ENCODE data around the gene SCGB3A2.
"Not testable (repeated sequence)": the region's sequence is repeated elsewhere in the genome, so short reads cannot be mapped to it uniquely, and the experiment has no call there.

The SCGB3A2 gene

DNA sequence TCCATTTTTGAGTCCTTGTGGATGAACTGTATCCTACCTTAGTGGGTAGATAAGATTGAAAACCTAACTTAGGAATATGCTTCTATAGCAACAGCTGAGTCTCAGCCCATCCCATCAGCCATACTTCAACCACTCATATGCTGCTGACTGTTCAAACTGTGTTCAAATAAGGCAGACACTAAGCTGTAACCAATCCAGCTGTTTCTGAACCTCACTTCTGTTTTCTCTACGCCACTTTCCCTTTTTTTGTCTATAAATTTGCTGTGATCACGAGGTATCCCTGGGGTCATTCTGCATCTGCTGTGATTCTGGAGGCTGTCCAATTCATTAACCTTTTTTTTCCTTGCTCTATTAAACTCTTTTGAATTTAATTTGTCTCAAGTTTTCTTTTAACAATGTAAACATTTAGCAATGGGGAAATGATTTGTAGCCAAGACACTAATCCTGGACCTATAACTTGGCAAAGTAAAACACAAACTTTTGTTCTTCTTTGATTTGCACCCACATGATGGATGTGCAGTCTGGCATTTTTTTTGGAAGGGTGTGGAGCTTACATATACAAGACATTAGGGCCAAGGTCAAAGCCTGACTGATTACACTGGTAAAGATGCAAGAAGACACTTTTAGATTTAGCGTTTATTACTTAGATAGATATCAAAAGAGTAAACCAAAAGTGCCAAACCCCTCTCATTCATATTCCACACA is 14.9 kb upstream of the SCGB3A2 start:
- no peaks in the 10 kb centered on the region for H3K9me3 ChIP-seq (ENCODE audit: control insufficient read depth, low read length)
- no peak overlapping the region for H3K4me3 ChIP-seq (ENCODE audit: extremely low read depth, insufficient read depth, low read length, poor library complexity, severe bottlenecking)
- H3K27ac ChIP-seq (ENCODE audit: low read depth, low read length, severe bottlenecking) = no peak overlapping the region

DNA sequence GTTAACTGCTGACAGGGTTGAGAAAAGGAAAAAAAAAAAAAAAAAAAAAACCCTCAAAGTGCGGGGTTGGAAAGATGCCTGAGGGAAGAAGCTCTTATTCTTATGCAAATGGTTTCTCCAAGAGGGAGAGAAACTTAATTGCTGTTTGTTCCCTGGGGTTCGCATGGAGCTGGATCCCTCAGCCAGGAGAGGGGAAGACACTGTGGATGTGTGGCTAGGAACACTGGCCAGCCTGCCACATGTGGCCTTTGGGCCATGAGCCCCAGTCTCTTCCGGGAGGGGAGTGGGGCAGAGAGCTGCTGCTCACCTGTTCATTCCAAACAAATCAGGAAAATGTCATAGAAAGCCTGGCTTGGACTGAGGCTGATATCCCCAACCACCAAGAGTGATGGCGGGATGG is 9.4 kb upstream of the SCGB3A2 start:
- H3K36me3 ChIP-seq (ENCODE audit: control insufficient read depth, insufficient read depth, low read length) = no peaks in the 10 kb centered on the region
- no peak overlapping the region for H3K4me3 ChIP-seq (ENCODE audit: extremely low read depth, insufficient read depth, low read length, poor library complexity, severe bottlenecking)
- no peak overlapping the region for H3K27ac ChIP-seq (ENCODE audit: low read depth, low read length, severe bottlenecking)
- WGBS, 2 experiments (ENCODE audit: insufficient coverage in 2 of 2) = 0 to 27% methylated on average over 2 of the region's 4 CpGs
- no peaks in the 10 kb centered on the region for H3K4me1 ChIP-seq (ENCODE audit: control insufficient read depth, insufficient read depth, low read length, poor library complexity, severe bottlenecking)
- H3K9me3 ChIP-seq (ENCODE audit: control insufficient read depth, low read length) = no peaks in the 10 kb centered on the region

More for the DNA sequence above, 14.9 kb upstream of the SCGB3A2 start:
- 83 to 89% methylated on average over 1 to 2 of the region's 3 CpGs for WGBS, 2 experiments (ENCODE audit: insufficient coverage in 2 of 2)
- Histone ChIP-seq H3K36me3 (ENCODE audit: control insufficient read depth, insufficient read depth, low read length) (no peaks in the 10 kb centered on the region), H3K4me1 (ENCODE audit: control insufficient read depth, insufficient read depth, low read length, poor library complexity, severe bottlenecking) (no peaks in the 10 kb centered on the region)

DNA sequence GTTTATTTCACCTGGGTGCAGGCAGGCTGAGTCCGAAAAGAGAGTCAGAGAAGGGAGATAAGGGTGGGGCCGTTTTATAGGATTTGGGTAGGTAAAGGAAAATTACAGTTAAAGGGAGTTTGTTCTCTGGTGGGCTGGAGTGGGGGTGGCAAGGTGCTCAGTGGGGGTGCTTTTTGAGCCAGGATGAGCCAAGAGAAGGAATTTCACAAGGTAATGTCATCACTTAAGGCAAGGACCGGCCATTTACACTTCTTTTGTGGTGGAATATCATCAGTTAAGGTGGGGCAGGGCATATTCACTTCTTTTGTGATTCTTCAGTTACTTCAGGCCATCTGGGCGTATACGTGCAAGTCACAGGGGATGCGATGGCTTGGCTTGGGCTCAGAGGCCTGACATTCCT is 8.6 kb upstream of the SCGB3A2 start:
- H3K4me3 ChIP-seq (ENCODE audit: extremely low read depth, insufficient read depth, low read length, poor library complexity, severe bottlenecking) = not testable (repeated sequence)

DNA sequence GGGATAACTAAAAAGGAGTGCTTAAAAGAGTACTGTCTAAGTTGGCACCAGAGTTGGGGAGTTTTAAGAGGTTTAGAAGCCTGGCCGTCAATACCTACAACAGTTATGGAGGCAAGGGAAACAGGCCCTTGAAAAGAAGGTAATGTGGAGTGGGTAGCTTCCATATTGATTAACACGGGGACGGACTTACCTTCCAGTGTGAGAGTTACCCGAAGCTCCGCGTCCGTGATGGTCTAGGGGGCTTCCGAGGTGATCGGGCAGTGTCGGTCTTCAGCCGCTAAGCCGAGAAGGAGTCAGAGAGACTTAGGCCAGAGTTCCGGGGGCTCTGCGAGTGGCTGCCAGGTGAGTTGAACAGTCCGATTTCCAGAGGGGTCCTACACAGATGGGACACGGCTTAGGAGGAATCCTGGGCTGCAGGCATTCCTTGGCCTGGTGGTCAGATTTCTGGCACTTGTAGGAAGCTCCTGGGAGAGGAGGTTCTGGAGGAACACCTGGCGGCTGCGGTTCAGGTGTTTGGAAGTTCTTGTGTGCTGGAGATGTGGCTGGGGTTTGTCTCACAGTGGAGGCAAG is 6.4 kb upstream of the SCGB3A2 start:
- not testable (repeated sequence) for H3K4me1 ChIP-seq (ENCODE audit: control insufficient read depth, insufficient read depth, low read length, poor library complexity, severe bottlenecking); H3K36me3 ChIP-seq (ENCODE audit: control insufficient read depth, insufficient read depth, low read length); H3K27ac ChIP-seq (ENCODE audit: low read depth, low read length, severe bottlenecking); H3K4me3 ChIP-seq (ENCODE audit: extremely low read depth, insufficient read depth, low read length, poor library complexity, severe bottlenecking); H3K9me3 ChIP-seq (ENCODE audit: control insufficient read depth, low read length)
- 14 to 23% methylated on average over 14 to 15 of the region's 18 CpGs for WGBS, 2 experiments (ENCODE audit: insufficient coverage in 2 of 2)

More for the DNA sequence above, 8.6 kb upstream of the SCGB3A2 start:
- H3K36me3 ChIP-seq (ENCODE audit: control insufficient read depth, insufficient read depth, low read length); H3K4me1 ChIP-seq (ENCODE audit: control insufficient read depth, insufficient read depth, low read length, poor library complexity, severe bottlenecking); H3K27ac ChIP-seq (ENCODE audit: low read depth, low read length, severe bottlenecking); H3K9me3 ChIP-seq (ENCODE audit: control insufficient read depth, low read length): not testable (repeated sequence)
- WGBS, 2 experiments (ENCODE audit: insufficient coverage in 2 of 2) = 17 to 49% methylated on average over 2 of the region's 6 CpGs

DNA sequence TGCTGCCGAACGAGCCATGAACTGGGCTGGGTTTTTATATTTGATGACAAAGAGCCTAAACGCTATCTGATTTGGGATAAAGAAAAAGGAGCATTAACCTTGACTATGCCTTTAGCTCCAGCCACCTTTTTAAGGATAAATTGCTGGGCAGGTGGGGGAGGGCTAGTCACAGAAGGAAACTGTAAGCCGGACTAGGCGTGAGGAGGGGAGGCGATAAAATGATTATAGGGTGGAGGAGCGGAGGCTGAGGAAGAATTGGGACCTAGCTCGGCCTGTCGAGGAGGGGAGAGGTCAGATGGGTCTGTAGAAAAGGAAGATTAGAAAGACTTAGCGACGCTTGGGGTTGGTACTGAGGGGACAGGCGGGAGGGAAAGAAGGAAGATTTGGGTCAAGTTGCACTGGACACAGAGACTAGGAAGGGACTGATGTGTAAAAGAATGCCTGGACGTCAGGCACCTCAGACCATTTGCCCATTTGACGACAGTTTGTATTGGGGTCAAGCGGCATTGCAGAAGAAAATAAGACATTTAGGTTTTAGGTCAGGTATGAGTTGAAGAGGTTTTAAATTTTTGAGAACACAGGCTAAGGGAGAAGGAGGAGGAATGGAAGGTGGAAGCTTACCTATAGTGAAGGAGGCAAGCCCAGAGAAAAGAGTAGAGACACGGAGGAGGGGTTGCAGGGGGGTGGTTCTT is 5.6 kb upstream of the SCGB3A2 start:
- not testable (repeated sequence) for H3K9me3 ChIP-seq (ENCODE audit: control insufficient read depth, low read length); H3K36me3 ChIP-seq (ENCODE audit: control insufficient read depth, insufficient read depth, low read length); H3K4me3 ChIP-seq (ENCODE audit: extremely low read depth, insufficient read depth, low read length, poor library complexity, severe bottlenecking); H3K4me1 ChIP-seq (ENCODE audit: control insufficient read depth, insufficient read depth, low read length, poor library complexity, severe bottlenecking); H3K27ac ChIP-seq (ENCODE audit: low read depth, low read length, severe bottlenecking)
- WGBS, 2 experiments (ENCODE audit: insufficient coverage in 2 of 2) = 13 to 20% methylated on average over 8 to 11 of the region's 16 CpGs

DNA sequence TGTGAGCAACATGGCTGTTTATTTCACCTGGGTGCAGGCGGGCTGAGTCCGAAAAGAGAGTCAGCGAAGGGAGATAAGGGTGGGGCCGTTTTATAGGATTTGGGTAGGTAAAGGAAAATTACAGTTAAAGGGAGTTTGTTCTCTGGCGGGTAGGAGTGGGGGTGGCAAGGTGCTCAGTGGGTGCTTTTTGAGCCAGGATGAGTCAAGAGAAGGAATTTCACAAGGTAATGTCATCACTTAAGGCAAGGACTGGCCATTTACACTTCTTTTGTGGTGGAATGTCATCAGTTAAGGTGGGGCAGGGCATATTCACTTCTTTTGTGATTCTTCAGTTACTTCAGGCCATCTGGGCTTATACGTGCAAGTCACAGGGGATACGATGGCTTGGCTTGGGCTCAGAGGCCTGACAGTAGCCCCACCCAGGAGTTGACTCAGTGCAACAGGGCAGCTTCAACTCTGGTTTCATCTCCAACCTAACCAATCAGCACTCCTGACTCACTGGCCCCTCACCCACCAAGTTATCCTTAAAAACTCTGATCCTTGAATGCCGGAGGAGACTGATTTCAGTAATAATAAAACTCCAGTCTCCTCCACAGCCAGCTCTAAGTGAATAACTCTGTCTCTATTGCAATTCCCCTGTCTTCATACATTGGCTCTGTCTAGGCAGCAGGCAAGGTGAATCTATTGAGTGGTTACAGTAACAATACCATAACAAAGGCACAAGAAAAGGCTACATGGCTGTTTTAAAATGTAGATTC is 4.2 kb upstream of the SCGB3A2 start:
- H3K4me3 ChIP-seq (ENCODE audit: extremely low read depth, insufficient read depth, low read length, poor library complexity, severe bottlenecking); H3K27ac ChIP-seq (ENCODE audit: low read depth, low read length, severe bottlenecking); H3K36me3 ChIP-seq (ENCODE audit: control insufficient read depth, insufficient read depth, low read length); H3K4me1 ChIP-seq (ENCODE audit: control insufficient read depth, insufficient read depth, low read length, poor library complexity, severe bottlenecking); H3K9me3 ChIP-seq (ENCODE audit: control insufficient read depth, low read length): not testable (repeated sequence)
- WGBS, 2 experiments (ENCODE audit: insufficient coverage in 2 of 2) = 31 to 37% methylated on average over 2 of the region's 8 CpGs

DNA sequence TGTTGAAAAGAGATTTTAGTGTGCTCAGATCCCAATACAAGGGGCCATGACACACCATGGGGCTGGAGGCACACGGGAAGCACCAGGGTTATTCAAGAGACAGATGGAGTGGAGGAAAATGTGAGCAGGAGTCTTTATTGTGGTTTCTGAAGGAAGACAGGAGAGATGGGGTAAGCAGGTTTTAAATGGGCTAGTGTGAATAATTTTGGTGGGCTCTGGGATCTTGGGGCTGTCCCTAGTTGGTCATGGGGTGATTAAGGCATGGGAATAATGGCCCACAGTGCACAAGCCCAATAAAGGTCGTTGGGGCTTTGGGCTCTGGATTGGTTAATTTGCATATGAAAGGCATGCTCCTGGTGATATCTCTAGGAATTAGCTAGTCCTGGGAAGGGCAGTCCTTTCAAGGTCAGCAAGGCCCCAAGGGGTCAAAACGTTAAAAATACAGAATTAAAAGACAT is 3.6 kb upstream of the SCGB3A2 start:
- H3K27ac ChIP-seq (ENCODE audit: low read depth, low read length, severe bottlenecking) = no peak overlapping the region
- WGBS, 2 experiments (ENCODE audit: insufficient coverage in 2 of 2) = 10 to 25% methylated on average over 1 to 2 of the region's 3 CpGs
- no peak overlapping the region for H3K4me3 ChIP-seq (ENCODE audit: extremely low read depth, insufficient read depth, low read length, poor library complexity, severe bottlenecking)
- H3K9me3 ChIP-seq (ENCODE audit: control insufficient read depth, low read length) = no peaks in the 10 kb centered on the region
- H3K36me3 ChIP-seq (ENCODE audit: control insufficient read depth, insufficient read depth, low read length) = no peaks in the 10 kb centered on the region
- H3K4me1 ChIP-seq (ENCODE audit: control insufficient read depth, insufficient read depth, low read length, poor library complexity, severe bottlenecking) = no peaks in the 10 kb centered on the region

DNA sequence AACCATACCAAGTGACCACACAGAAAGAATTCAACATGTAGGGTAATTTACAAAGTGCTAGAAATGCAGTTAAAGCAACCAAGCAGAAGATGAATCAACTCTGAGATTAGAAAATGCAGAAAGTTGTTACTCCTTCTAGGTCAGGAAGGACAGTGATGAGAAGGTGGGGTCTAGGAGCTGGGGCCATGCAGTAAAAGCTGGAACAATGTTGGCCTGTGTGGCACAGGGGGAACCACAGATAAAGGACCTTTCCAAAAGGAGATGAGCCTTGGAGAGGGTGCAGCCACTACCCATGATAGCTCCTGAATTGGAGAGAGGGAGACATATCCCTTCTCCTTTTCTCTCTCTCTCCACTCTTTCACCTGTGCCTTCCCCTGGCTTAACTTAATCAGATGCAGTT is 2.4 kb upstream of the SCGB3A2 start:
- Histone ChIP-seq H3K36me3 (ENCODE audit: control insufficient read depth, insufficient read depth, low read length) (no peaks in the 10 kb centered on the region), H3K4me3 (ENCODE audit: extremely low read depth, insufficient read depth, low read length, poor library complexity, severe bottlenecking) (no peak overlapping the region)

DNA sequence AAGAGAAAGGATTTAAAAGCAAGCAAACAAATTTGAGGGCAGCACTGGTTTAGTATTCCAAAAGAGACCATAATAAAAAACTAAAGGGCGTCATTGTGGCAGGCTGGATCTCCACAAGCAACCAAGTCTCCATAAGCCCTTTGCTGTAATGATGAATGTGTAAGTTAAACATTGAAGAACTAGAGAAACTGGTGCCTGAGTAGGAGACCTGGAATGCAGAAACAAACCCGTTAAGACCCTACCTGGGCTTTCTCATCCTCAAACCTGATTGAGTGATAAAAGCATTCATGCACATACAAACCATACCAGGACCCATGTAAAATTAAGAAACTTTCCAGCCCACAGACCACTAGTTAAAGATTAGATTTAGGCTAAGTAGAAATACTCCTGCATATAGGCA is 1.9 kb upstream of the SCGB3A2 start:
- H3K36me3 ChIP-seq (ENCODE audit: control insufficient read depth, insufficient read depth, low read length) = no peaks in the 10 kb centered on the region
- H3K9me3 ChIP-seq (ENCODE audit: control insufficient read depth, low read length) = no peaks in the 10 kb centered on the region
- WGBS, 2 experiments (ENCODE audit: insufficient coverage in 2 of 2) = no CpG with 5 or more reads among the region's 2 CpGs
- no peaks in the 10 kb centered on the region for H3K4me1 ChIP-seq (ENCODE audit: control insufficient read depth, insufficient read depth, low read length, poor library complexity, severe bottlenecking)
- no peak overlapping the region for H3K27ac ChIP-seq (ENCODE audit: low read depth, low read length, severe bottlenecking)
- H3K4me3 ChIP-seq (ENCODE audit: extremely low read depth, insufficient read depth, low read length, poor library complexity, severe bottlenecking) = no peak overlapping the region

More for the DNA sequence above, 2.4 kb upstream of the SCGB3A2 start:
- no peak overlapping the region for H3K27ac ChIP-seq (ENCODE audit: low read depth, low read length, severe bottlenecking)
- H3K9me3 ChIP-seq (ENCODE audit: control insufficient read depth, low read length) = no peaks in the 10 kb centered on the region
- no peaks in the 10 kb centered on the region for H3K4me1 ChIP-seq (ENCODE audit: control insufficient read depth, insufficient read depth, low read length, poor library complexity, severe bottlenecking)

DNA sequence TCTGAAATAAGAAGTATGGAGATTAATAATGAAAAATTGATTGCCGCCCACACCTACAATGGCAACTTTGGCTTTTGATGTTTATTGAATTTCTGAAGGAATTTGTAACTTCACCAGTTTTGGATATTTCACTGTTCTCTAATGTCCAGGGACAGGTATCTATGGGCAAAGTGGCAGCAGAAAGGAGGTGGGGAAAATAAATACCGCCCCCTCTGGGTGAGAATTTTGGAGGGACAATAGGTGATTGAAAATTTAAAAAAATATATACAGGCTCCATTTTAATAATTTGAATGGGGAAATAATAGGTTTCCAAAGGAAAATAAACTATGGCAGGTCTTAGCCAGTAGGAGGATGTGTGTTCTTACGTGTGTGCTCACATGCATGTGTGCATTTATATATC is 1.3 kb downstream of the SCGB3A2 start:
- no peaks in the 10 kb centered on the region for H3K36me3 ChIP-seq (ENCODE audit: control insufficient read depth, insufficient read depth, low read length)
- H3K4me3 ChIP-seq (ENCODE audit: extremely low read depth, insufficient read depth, low read length, poor library complexity, severe bottlenecking) = no peak overlapping the region
- H3K27ac ChIP-seq (ENCODE audit: low read depth, low read length, severe bottlenecking) = no peak overlapping the region
- H3K9me3 ChIP-seq (ENCODE audit: control insufficient read depth, low read length) = no peaks in the 10 kb centered on the region
- H3K4me1 ChIP-seq (ENCODE audit: control insufficient read depth, insufficient read depth, low read length, poor library complexity, severe bottlenecking) = peaks cover 6% of the 10 kb centered on the region
- 100% methylated on average over 1 of the region's 3 CpGs; no CpG with 5 or more reads in 1 of the 2 experiments for WGBS, 2 experiments (ENCODE audit: insufficient coverage in 2 of 2)
